GM23338 (cell line): Measurements from ENCODE around the gene MRPL37. TPM values are rescaled to one million over a fixed set of nuclear protein-coding genes. Genes with fewer than 3 reads are reported as not detected.

ENCODE experiments used
- ATAC-seq: fragments of 200-7000 bp; cut with Tn5 transposase; 3 replicates; pipeline ENCODE4 v1.9.1; 2020
- DNase-seq: peaks from one replicate; pipeline ENCODE4 v3.0.0-alpha.2; 2015; ENCODE audit warnings: low spot score
- H2AFZ ChIP-seq: fragments of 200-600 bp; sonication (generic); 2 replicates; pipeline ENCODE4 v1.8.0; 2016; ENCODE audit warnings: antibody characterized with exemption, mild to moderate bottlenecking, moderate library complexity
- H3F3A ChIP-seq: fragments of 200-600 bp; sonication (generic); replicated peaks from 2 replicates; pipeline ENCODE4 v1.8.0; 2017; ENCODE audit warnings: antibody characterized with exemption, mixed run types, low read depth
- H3K27ac ChIP-seq: fragments of 200-600 bp; sonication (generic); 2 replicates; pipeline ENCODE4 v1.6.1; 2016; ENCODE audit warnings: low read depth
- H3K27me3 ChIP-seq: fragments of 200-600 bp; sonication (generic); 2 replicates; pipeline ENCODE4 v1.8.0; 2016; ENCODE audit warnings: mild to moderate bottlenecking, mixed run types, moderate library complexity; ENCODE audit not compliant: insufficient read depth
- H3K36me3 ChIP-seq: fragments of 200-600 bp; sonication (generic); 2 replicates; pipeline ENCODE4 v1.8.0; 2016; ENCODE audit warnings: mild to moderate bottlenecking; ENCODE audit not compliant: insufficient read depth
- H3K4me1 ChIP-seq: fragments of 200-600 bp; sonication (generic); 2 replicates; pipeline ENCODE4 v1.8.0; 2016; ENCODE audit warnings: mild to moderate bottlenecking, moderate library complexity; ENCODE audit not compliant: insufficient read depth
- H3K4me2 ChIP-seq: fragments of 200-600 bp; sonication (generic); 2 replicates; pipeline ENCODE4 v1.7.1; 2017; ENCODE audit warnings: mixed run types
- H3K4me3 ChIP-seq: fragments of 200-600 bp; sonication (generic); 2 replicates; pipeline ENCODE4 v1.6.1; 2016; ENCODE audit warnings: mixed run types
- H3K79me2 ChIP-seq: fragments of 200-600 bp; sonication (generic); replicated peaks from 2 replicates; pipeline ENCODE4 v1.8.0; 2017; ENCODE audit warnings: mild to moderate bottlenecking; ENCODE audit not compliant: insufficient read depth
- H3K9me2 ChIP-seq: fragments of 200-600 bp; sonication (generic); 2 replicates; pipeline ENCODE4 v1.8.0; 2017; ENCODE audit not compliant: insufficient read depth
- H4K20me1 ChIP-seq: fragments of 200-600 bp; sonication (generic); replicated peaks from 2 replicates; pipeline ENCODE4 v1.8.0; 2017; ENCODE audit warnings: mild to moderate bottlenecking; ENCODE audit not compliant: insufficient read depth
- H3K27ac Mint-ChIP-seq: 2 replicates; pipeline ENCODE4 v1.8.0; 2020; ENCODE audit warnings: inconsistent platforms, mild to moderate bottlenecking, moderate library complexity, mixed read lengths
- H3K27me3 Mint-ChIP-seq: 3 replicates; pipeline ENCODE4 v1.8.0; 2022; ENCODE audit warnings: low read depth, mild to moderate bottlenecking, moderate library complexity, mixed read lengths, inconsistent platforms; ENCODE audit not compliant: insufficient read depth, poor library complexity
- H3K36me3 Mint-ChIP-seq: 3 replicates; pipeline ENCODE4 v1.8.0; 2021; ENCODE audit warnings: low read depth, mild to moderate bottlenecking, inconsistent platforms, moderate library complexity, mixed read lengths
- H3K4me1 Mint-ChIP-seq: 3 replicates; pipeline ENCODE4 v1.8.0; 2020; ENCODE audit warnings: mild to moderate bottlenecking, inconsistent platforms, mixed read lengths
- H3K4me3 Mint-ChIP-seq: 3 replicates; pipeline ENCODE4 v1.8.0; 2021; ENCODE audit warnings: moderate library complexity, mild to moderate bottlenecking, inconsistent platforms, mixed read lengths
- H3K9me3 Mint-ChIP-seq: 3 replicates; pipeline ENCODE4 v1.8.0; 2020; ENCODE audit warnings: moderate library complexity, mild to moderate bottlenecking, inconsistent platforms, mixed read lengths
- CREB1 ChIP-seq: fragments of 250-450 bp; sonication (Bioruptor Pico); IDR thresholded peaks from 2 replicates; pipeline ENCODE4 v1.5.0; 2020; ENCODE audit warnings: low read depth, mild to moderate bottlenecking, moderate library complexity
- CTCF ChIP-seq, 2 experiments: fragments of 200-600 bp in 1 of 2; sonication (generic) in 1 of 2; conservative IDR thresholded peaks; 2 replicates each; pipeline versions ENCODE4 v1.5.1 to v1.6.1; 2016 to 2017; ENCODE audit warnings: antibody characterized with exemption in 2 of 2, low read depth in 2 of 2, mild to moderate bottlenecking in 2 of 2, moderate library complexity in 1 of 2
- ETS1 ChIP-seq: IDR thresholded peaks from 2 replicates; pipeline ENCODE4 v1.6.1; 2016; ENCODE audit warnings: antibody characterized with exemption
- EZH2 ChIP-seq: fragments of 200-600 bp; sonication (generic); IDR thresholded peaks from one replicate; pipeline ENCODE4 v1.8.0; 2017; ENCODE audit warnings: antibody characterized with exemption, mild to moderate bottlenecking, low read depth; ENCODE audit not compliant: unreplicated experiment
- EZH2phosphoT487 ChIP-seq: fragments of 200-600 bp; sonication (generic); IDR thresholded peaks from one replicate; pipeline ENCODE4 v1.8.1; 2018; ENCODE audit warnings: antibody characterized with exemption; ENCODE audit not compliant: unreplicated experiment
- JUNB ChIP-seq: IDR thresholded peaks from one replicate; pipeline ENCODE4 v1.6.1; 2016; ENCODE audit warnings: antibody characterized with exemption; ENCODE audit not compliant: unreplicated experiment
- NANOG ChIP-seq: IDR thresholded peaks from 2 replicates; pipeline ENCODE4 v1.6.1; 2016; ENCODE audit warnings: antibody characterized with exemption, borderline replicate concordance
- POLR2AphosphoS5 ChIP-seq: IDR thresholded peaks from 2 replicates; pipeline ENCODE4 v1.6.1; 2016; ENCODE audit warnings: antibody characterized with exemption, low read depth
- REST ChIP-seq: IDR thresholded peaks from one replicate; pipeline ENCODE4 v1.6.1; 2018; ENCODE audit warnings: antibody characterized with exemption; ENCODE audit not compliant: unreplicated experiment
- STAT1 ChIP-seq: IDR thresholded peaks from one replicate; pipeline ENCODE4 v1.6.1; 2016; ENCODE audit warnings: antibody characterized with exemption; ENCODE audit not compliant: unreplicated experiment
- ZNF114 ChIP-seq: fragments of 250-450 bp; sonication (Bioruptor Pico); IDR thresholded peaks from 2 replicates; pipeline ENCODE4 v1.5.0; 2020; ENCODE audit warnings: mild to moderate bottlenecking, moderate library complexity
- ZNF331 ChIP-seq: fragments of 250-450 bp; sonication (Bioruptor Pico); IDR thresholded peaks from 2 replicates; pipeline ENCODE4 v1.5.0; 2020; ENCODE audit warnings: low read depth, mild to moderate bottlenecking, moderate library complexity
- ZNF462 ChIP-seq: fragments of 250-450 bp; sonication (Bioruptor Pico); IDR thresholded peaks from 2 replicates; pipeline ENCODE4 v1.5.0; 2020; ENCODE audit warnings: mild to moderate bottlenecking, moderate library complexity
- polyA plus RNA-seq: library from polyadenylated mRNA; unstranded; fragments of >200 nt; fragmentation: Nextera tagmentation; extraction: Ambion mirVana; gene quantifications from 2 replicates; pipeline ENCODE4 v1.2.1, GENCODE V29; 2016
- total RNA-seq: library from RNA; depleted of rRNA; stranded (reverse); fragments of >200 nt; shearing (Covaris generic); gene quantifications from 2 replicates; pipeline ENCODE4 v1.2.3, GENCODE V29; 2014

Gene MRPL37
- total and polyA plus RNA-seq, 2 experiments from 2014 or later = 130 to 155 TPM

GRCh38 chr1:54243022-54243421 is 43.1 kb downstream of the MRPL37 start:
- Histone ChIP-seq H3K79me2 (no peaks in the 10 kb centered on the region), H3K27me3 (no peaks in the 10 kb centered on the region), H3K4me1 (no peaks in the 10 kb centered on the region), H3K4me2 (no peak overlapping the region), H3K9me2 (no peaks in the 10 kb centered on the region), H3F3A (0 out of 2 replicates have a peak, but pooled peaks cover 4% of the 10 kb centered on the region), H3K36me3 (peaks cover 4% of the 10 kb centered on the region; the same call in 1 of the 2 replicates), H3K4me3 (no peak overlapping the region), H3K27ac (no peak overlapping the region), H4K20me1 (no peaks in the 10 kb centered on the region; the same call in 1 of the 2 replicates), H2AFZ (no peak overlapping the region)
- no peak overlapping the region for H3K27ac Mint-ChIP-seq
- no peak for TF ChIP-seq ZNF462 (CRISPR knock-in tag)
- no peak for TF ChIP-seq ZNF114 (CRISPR knock-in tag)
- TF ChIP-seq CREB1 (CRISPR knock-in tag) = no peak
- TF ChIP-seq ETS1 = no peak
- no peak for TF ChIP-seq ZNF331 (CRISPR knock-in tag)
- TF ChIP-seq CTCF (conservative IDR thresholded peaks at IDR 0.05; ENCODE audit: low read depth in 2 of 2) = no peak
- no peak for TF ChIP-seq STAT1
- no peak for TF ChIP-seq REST
- no peak for TF ChIP-seq JUNB
- no peak for TF ChIP-seq NANOG
- TF ChIP-seq EZH2phosphoT487 = no peak
- no peak for TF ChIP-seq POLR2AphosphoS5
- TF ChIP-seq EZH2 = no peak
- H3K4me3 Mint-ChIP-seq = no peak overlapping the region
- no peaks in the 10 kb centered on the region for H3K4me1 Mint-ChIP-seq
- H3K36me3 Mint-ChIP-seq = peaks cover 42% of the 10 kb centered on the region
- peaks cover 7% of the 10 kb centered on the region for H3K27me3 Mint-ChIP-seq
- no peak for ATAC-seq
- no peaks in the 10 kb centered on the region for H3K9me3 Mint-ChIP-seq
- DNase-seq = no peak
